ENCODE results near the gene ERMARD.

DNA sequence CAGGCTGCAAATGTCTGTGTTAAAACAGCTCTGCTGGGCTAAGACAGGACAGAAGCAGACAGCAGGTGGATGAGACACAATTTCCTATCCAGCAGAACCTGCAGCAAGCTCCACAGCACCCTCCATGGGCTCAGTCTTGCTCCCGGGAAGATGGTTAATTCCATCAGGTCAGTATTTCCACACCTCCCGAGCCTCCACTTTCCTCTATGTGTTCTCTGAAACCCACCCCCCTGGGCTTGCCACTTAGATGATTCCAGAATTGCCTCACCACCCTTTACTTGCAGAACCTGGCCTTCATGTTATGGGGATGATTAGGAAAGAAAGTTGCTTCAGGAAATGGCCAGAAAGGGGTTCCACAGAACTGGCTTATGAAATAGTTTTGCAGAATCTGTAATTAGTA, 43.8 kb downstream of the ERMARD start:
- no peak for TF ChIP-seq EZH2phosphoT487 (conservative IDR thresholded peaks at IDR 0.05; ENCODE audit: low read length)
- TF ChIP-seq, protein P1, sequence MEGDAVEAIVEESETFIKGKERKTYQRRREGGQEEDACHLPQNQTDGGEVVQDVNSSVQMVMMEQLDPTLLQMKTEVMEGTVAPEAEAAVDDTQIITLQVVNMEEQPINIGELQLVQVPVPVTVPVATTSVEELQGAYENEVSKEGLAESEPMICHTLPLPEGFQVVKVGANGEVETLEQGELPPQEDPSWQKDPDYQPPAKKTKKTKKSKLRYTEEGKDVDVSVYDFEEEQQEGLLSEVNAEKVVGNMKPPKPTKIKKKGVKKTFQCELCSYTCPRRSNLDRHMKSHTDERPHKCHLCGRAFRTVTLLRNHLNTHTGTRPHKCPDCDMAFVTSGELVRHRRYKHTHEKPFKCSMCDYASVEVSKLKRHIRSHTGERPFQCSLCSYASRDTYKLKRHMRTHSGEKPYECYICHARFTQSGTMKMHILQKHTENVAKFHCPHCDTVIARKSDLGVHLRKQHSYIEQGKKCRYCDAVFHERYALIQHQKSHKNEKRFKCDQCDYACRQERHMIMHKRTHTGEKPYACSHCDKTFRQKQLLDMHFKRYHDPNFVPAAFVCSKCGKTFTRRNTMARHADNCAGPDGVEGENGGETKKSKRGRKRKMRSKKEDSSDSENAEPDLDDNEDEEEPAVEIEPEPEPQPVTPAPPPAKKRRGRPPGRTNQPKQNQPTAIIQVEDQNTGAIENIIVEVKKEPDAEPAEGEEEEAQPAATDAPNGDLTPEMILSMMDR (IDR thresholded peaks at IDR 0.05; ENCODE audit: insufficient read depth, low read length, poor library complexity, severe bottlenecking), result no peak
